HuH-7.5 (cell line): ENCODE measurements around the gene DGAT2.
A peak's percentile ranks its signal among the peaks of the same experiment; 100 is the strongest.

Experiments
- DNase-seq: peaks from one replicate; pipeline ENCODE4 v3.0.0; 2011; ENCODE audit warnings: low spot score

DGAT2 gene

GRCh38 chr11:75780888-75781287 lies 12.3 kb downstream of the DGAT2 start:
- DNase-seq = no peak

- DNase-seq = no peak
Observed at GRCh38 chr11:75781296-75781695, 12.7 kb downstream of the DGAT2 start.

- DNase-seq = no peak
Observed at GRCh38 chr11:75781831-75782230, 13.3 kb downstream of the DGAT2 start.

GRCh38 chr11:75782540-75783263 lies 14.1 kb downstream of the DGAT2 start:
- DNase-seq = peak; percentile 36

- DNase-seq = no peak
Observed at GRCh38 chr11:75783416-75784084, 15.0 kb downstream of the DGAT2 start.

- peak; percentile 35 for DNase-seq
Observed at GRCh38 chr11:75784085-75784478, 15.5 kb downstream of the DGAT2 start.

- DNase-seq = no peak
Observed at GRCh38 chr11:75784506-75784905, 15.9 kb downstream of the DGAT2 start.

GRCh38 chr11:75785187-75785586 lies 16.6 kb downstream of the DGAT2 start:
- DNase-seq = no peak

- DNase-seq = peak; percentile 37
Observed at GRCh38 chr11:75786101-75786736, 17.6 kb downstream of the DGAT2 start.

GRCh38 chr11:75789521-75789920 lies 20.9 kb downstream of the DGAT2 start:
- no peak for DNase-seq

GRCh38 chr11:75790986-75791385 lies 22.4 kb downstream of the DGAT2 start:
- no peak for DNase-seq

- DNase-seq = no peak
Observed at GRCh38 chr11:75792127-75792731, 23.7 kb downstream of the DGAT2 start.

- DNase-seq = no peak
Observed at GRCh38 chr11:75792997-75793800, 24.6 kb downstream of the DGAT2 start.

- DNase-seq = no peak
Observed at GRCh38 chr11:75793966-75794365, 25.4 kb downstream of the DGAT2 start.

- no peak for DNase-seq
Observed at GRCh38 chr11:75795276-75796090, 26.9 kb downstream of the DGAT2 start.

- DNase-seq = no peak
Observed at GRCh38 chr11:75796091-75796435, 27.5 kb downstream of the DGAT2 start.

- no peak for DNase-seq
Observed at GRCh38 chr11:75797116-75797515, 28.5 kb downstream of the DGAT2 start.

GRCh38 chr11:75797792-75798191 lies 29.2 kb downstream of the DGAT2 start:
- DNase-seq = no peak

- DNase-seq = no peak
Observed at GRCh38 chr11:75800136-75800675, 31.6 kb downstream of the DGAT2 start.

GRCh38 chr11:75800728-75801361 lies 32.3 kb downstream of the DGAT2 start:
- DNase-seq = no peak
